Ishikawa (cell line): ENCODE data around the gene REPS2.

ENCODE experiments used
- EGR1 ChIP-seq: IDR thresholded peaks from 2 replicates; pipeline ENCODE4 v1.6.1; 2012
- RAD21 ChIP-seq: IDR thresholded peaks from 2 replicates; pipeline ENCODE4 v1.6.1; 2012; ENCODE audit warnings: low read depth
- TAF1 ChIP-seq: IDR thresholded peaks from 2 replicates; pipeline ENCODE4 v1.6.1; 2012; ENCODE audit warnings: low read depth, mild to moderate bottlenecking
- YY1 ChIP-seq: IDR thresholded peaks from 2 replicates; pipeline ENCODE4 v1.6.1; 2012; ENCODE audit warnings: low read depth

GRCh38 chrX:16934185-16934584, 12.3 kb upstream of the REPS2 start:
- TF ChIP-seq TAF1 (no peak), EGR1 (no peak), YY1 (no peak), RAD21 (no peak)
